ENCODE data around the gene SGF29.

- TF ChIP-seq ZNF124 (CRISPR knock-in tag; IDR thresholded peaks at IDR 0.05) (no peak), MYNN (IDR thresholded peaks at IDR 0.05) (no peak), MYNN (CRISPR knock-in tag; IDR thresholded peaks at IDR 0.05) (no peak), MYC (IDR thresholded peaks at IDR 0.05; ENCODE audit: low read depth, low read length) (no peak), MYC (CRISPR knock-in tag; IDR thresholded peaks at IDR 0.05; ENCODE audit: borderline replicate concordance, low read depth) (no peak), JUND (IDR thresholded peaks at IDR 0.05; ENCODE audit: borderline replicate concordance, low read depth, low read length) (no peak), JUND (tag; IDR thresholded peaks at IDR 0.05; ENCODE audit: borderline replicate concordance, low read depth, low read length) (no peak), ASH1L (IDR thresholded peaks at IDR 0.05; ENCODE audit: borderline replicate concordance, low read depth, partially characterized antibody) (no peak)
- TF ChIP-seq, protein P1, sequence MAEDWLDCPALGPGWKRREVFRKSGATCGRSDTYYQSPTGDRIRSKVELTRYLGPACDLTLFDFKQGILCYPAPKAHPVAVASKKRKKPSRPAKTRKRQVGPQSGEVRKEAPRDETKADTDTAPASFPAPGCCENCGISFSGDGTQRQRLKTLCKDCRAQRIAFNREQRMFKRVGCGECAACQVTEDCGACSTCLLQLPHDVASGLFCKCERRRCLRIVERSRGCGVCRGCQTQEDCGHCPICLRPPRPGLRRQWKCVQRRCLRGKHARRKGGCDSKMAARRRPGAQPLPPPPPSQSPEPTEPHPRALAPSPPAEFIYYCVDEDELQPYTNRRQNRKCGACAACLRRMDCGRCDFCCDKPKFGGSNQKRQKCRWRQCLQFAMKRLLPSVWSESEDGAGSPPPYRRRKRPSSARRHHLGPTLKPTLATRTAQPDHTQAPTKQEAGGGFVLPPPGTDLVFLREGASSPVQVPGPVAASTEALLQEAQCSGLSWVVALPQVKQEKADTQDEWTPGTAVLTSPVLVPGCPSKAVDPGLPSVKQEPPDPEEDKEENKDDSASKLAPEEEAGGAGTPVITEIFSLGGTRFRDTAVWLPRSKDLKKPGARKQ (CRISPR knock-in tag; IDR thresholded peaks at IDR 0.05): no peak
- TF ChIP-seq, protein P2, sequence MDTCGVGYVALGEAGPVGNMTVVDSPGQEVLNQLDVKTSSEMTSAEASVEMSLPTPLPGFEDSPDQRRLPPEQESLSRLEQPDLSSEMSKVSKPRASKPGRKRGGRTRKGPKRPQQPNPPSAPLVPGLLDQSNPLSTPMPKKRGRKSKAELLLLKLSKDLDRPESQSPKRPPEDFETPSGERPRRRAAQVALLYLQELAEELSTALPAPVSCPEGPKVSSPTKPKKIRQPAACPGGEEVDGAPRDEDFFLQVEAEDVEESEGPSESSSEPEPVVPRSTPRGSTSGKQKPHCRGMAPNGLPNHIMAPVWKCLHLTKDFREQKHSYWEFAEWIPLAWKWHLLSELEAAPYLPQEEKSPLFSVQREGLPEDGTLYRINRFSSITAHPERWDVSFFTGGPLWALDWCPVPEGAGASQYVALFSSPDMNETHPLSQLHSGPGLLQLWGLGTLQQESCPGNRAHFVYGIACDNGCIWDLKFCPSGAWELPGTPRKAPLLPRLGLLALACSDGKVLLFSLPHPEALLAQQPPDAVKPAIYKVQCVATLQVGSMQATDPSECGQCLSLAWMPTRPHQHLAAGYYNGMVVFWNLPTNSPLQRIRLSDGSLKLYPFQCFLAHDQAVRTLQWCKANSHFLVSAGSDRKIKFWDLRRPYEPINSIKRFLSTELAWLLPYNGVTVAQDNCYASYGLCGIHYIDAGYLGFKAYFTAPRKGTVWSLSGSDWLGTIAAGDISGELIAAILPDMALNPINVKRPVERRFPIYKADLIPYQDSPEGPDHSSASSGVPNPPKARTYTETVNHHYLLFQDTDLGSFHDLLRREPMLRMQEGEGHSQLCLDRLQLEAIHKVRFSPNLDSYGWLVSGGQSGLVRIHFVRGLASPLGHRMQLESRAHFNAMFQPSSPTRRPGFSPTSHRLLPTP (IDR thresholded peaks at IDR 0.05; ENCODE audit: borderline replicate concordance, extremely low read depth, insufficient read length): no peak
Observed at GRCh38 chr16:28572696-28573510, 19.2 kb downstream of the SGF29 start.
